Omental fat pad (tissue), 4 donors: ENCODE data around the gene DDX39A. TPM values are rescaled to one million over a fixed set of nuclear protein-coding genes. Genes with fewer than 3 reads are reported as not detected.

Source experiments
- ATAC-seq: fragments of 150-250 bp; one replicate; pipeline ENCODE4 v1.9.1; 2016; ENCODE audit warnings: mild to moderate bottlenecking, moderate library complexity; ENCODE audit not compliant: low FRiP score
- DNase-seq: peaks from one replicate; pipeline ENCODE4 v3.0.0-alpha.2; 2019; ENCODE audit warnings: low spot score
- CTCF ChIP-seq, 3 donors: fragments of 450-650 bp; IDR thresholded peaks; one replicate each; pipeline ENCODE4 v1.5.1; 2016 to 2017; ENCODE audit warnings: antibody characterized with exemption in 3 of 3, mild to moderate bottlenecking in 3 of 3, moderate library complexity in 2 of 3
- total RNA-seq, 4 donors: library from RNA; depleted of rRNA; stranded (reverse); fragments of >200 nt; gene quantifications; one replicate each; pipeline ENCODE4 v1.1.0, GENCODE V29; 2016

DDX39A gene
- total RNA-seq, 4 donors from 2014 or later, result 68.4 to 139 (median 76.3) TPM

GRCh38 chr19:14450876-14451275, 31.7 kb upstream of the DDX39A start:
- DNase-seq, result no peak
- no peak for TF ChIP-seq CTCF (IDR thresholded peaks at IDR 0.05)
- no peak for ATAC-seq

GRCh38 chr19:14450168-14450874, 31.2 kb upstream of the DDX39A start:
- no peak for TF ChIP-seq CTCF (IDR thresholded peaks at IDR 0.05)
- no peak for DNase-seq
- ATAC-seq, result peak; percentile 48

- no peak for TF ChIP-seq CTCF (IDR thresholded peaks at IDR 0.05)
- ATAC-seq (no peak), DNase-seq (no peak)
Measured at GRCh38 chr19:14449321-14449720, 30.2 kb upstream of the DDX39A start.

- ATAC-seq, result no peak
- DNase-seq, result no peak
Measured at GRCh38 chr19:14446336-14447036, 27.3 kb upstream of the DDX39A start.

GRCh38 chr19:14443632-14444216, 24.6 kb upstream of the DDX39A start:
- no peak for TF ChIP-seq CTCF (IDR thresholded peaks at IDR 0.05)
- ATAC-seq (no peak), DNase-seq (no peak)

More at GRCh38 chr19:14446336-14447036, 27.3 kb upstream of the DDX39A start:
- no peak for TF ChIP-seq CTCF (IDR thresholded peaks at IDR 0.05)

GRCh38 chr19:14442891-14443631, 23.9 kb upstream of the DDX39A start:
- no peak for TF ChIP-seq CTCF (IDR thresholded peaks at IDR 0.05)
- DNase-seq (no peak), ATAC-seq (no peak)
